BE2C (cell line): ENCODE results near the gene ZNF423.
A peak's percentile ranks its signal among the peaks of the same experiment; 100 is the strongest.

Source experiments
- DNase-seq: peaks from one replicate; pipeline ENCODE4 v3.0.0-alpha.2; 2020
- H3K27me3 ChIP-seq: fragments of 250-450 bp; sonication (Bioruptor Pico); 2 replicates; pipeline ENCODE4 v1.5.1; 2020; ENCODE audit warnings: mild to moderate bottlenecking
- H3K36me3 ChIP-seq: fragments of 250-450 bp; sonication (Bioruptor Pico); 2 replicates; pipeline ENCODE4 v1.5.1; 2020; ENCODE audit warnings: mild to moderate bottlenecking
- H3K4me1 ChIP-seq: fragments of 250-450 bp; sonication (Bioruptor Pico); 2 replicates; pipeline ENCODE4 v1.5.1; 2020
- H3K4me3 ChIP-seq: 2 replicates; pipeline ENCODE4 v1.5.1; 2011; ENCODE audit warnings: low read depth, low read length
- H3K9me3 ChIP-seq: fragments of 250-450 bp; sonication (Bioruptor Pico); 2 replicates; pipeline ENCODE4 v1.5.1; 2020
- TF ChIP-seq, protein P1 (sequence below): IDR thresholded peaks from 2 replicates; pipeline ENCODE4 v1.5.1; 2012; ENCODE audit warnings: mild to moderate bottlenecking, low read depth, low read length

Gene ZNF423

DNA sequence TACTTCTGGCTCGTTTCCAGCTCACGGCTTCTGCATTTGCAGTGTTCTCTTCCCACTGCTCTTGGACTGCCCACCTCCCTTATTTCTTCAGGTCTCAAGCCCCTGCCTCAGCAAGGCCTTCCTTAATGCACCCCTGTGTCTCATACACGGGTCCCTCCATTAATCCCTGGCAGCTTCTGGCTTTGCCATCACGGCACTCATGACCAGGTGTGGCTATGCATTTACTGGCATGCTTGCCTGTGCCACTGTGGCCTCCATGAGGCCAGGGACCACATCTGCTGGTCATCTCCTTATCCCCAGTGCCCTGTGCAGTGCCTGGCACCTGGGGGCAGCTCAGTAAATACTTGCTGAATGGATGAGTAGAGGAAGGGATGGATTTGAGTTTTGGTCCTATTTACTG, 368.2 kb downstream of the ZNF423 start:
- peaks cover 3% of the 10 kb centered on the region; the same call in 1 of the 2 replicates for H3K4me1 ChIP-seq
- no peak for DNase-seq
- no peaks in the 10 kb centered on the region for H3K9me3 ChIP-seq
- no peaks in the 10 kb centered on the region for H3K27me3 ChIP-seq
- TF ChIP-seq, protein P1, sequence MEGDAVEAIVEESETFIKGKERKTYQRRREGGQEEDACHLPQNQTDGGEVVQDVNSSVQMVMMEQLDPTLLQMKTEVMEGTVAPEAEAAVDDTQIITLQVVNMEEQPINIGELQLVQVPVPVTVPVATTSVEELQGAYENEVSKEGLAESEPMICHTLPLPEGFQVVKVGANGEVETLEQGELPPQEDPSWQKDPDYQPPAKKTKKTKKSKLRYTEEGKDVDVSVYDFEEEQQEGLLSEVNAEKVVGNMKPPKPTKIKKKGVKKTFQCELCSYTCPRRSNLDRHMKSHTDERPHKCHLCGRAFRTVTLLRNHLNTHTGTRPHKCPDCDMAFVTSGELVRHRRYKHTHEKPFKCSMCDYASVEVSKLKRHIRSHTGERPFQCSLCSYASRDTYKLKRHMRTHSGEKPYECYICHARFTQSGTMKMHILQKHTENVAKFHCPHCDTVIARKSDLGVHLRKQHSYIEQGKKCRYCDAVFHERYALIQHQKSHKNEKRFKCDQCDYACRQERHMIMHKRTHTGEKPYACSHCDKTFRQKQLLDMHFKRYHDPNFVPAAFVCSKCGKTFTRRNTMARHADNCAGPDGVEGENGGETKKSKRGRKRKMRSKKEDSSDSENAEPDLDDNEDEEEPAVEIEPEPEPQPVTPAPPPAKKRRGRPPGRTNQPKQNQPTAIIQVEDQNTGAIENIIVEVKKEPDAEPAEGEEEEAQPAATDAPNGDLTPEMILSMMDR = no peak
- no peaks in the 10 kb centered on the region for H3K36me3 ChIP-seq
- no peak overlapping the region for H3K4me3 ChIP-seq

DNA sequence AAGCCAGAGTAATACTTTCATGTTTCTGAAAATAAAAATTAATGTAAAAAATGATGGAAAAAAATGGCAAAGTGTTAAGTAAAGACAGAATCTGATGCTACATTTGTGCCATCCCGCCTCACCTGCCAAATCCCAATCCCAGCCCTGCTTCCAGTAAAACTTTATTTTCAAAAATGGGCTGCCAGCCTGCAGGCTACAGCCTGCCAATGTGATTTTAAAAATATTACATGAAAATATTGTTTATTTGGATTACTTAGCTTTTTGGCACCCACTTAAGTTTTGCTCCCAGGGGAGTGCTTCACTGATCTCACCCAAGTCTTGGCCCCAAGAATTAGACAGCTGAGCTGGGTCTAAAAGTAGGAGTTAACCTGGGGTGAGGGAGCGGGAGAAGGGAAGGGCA, 369.5 kb downstream of the ZNF423 start:
- Histone ChIP-seq H3K9me3 (no peaks in the 10 kb centered on the region), H3K27me3 (no peaks in the 10 kb centered on the region), H3K36me3 (no peaks in the 10 kb centered on the region), H3K4me1 (peaks cover 3% of the 10 kb centered on the region; the same call in 1 of the 2 replicates), H3K4me3 (no peak overlapping the region)
- TF ChIP-seq, protein P1 = no peak
- DNase-seq = no peak

DNA sequence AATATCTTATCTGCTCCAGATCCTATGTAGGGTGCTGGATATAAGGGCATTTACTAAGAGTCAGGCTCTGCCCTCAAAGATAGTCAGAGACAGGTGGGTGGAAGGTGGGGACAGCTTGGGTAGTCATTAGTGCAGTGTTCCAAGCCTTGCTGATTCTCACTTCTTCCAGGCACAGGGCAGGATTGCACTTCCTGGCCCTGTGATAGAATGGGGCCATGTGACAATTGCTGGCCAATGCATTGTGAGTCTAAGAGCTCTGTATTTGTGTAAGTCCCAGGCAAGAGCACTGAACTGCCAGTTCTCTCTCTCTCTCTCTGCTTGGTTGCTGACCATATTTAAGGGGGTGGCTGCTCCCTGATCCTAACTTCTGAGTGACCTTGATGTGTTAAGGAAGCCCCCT, 370.2 kb downstream of the ZNF423 start:
- H3K27me3 ChIP-seq = no peaks in the 10 kb centered on the region
- H3K9me3 ChIP-seq = no peaks in the 10 kb centered on the region
- TF ChIP-seq, protein P1 = no peak
- no peak overlapping the region for H3K4me3 ChIP-seq
- H3K4me1 ChIP-seq = no peaks in the 10 kb centered on the region
- no peaks in the 10 kb centered on the region for H3K36me3 ChIP-seq
- no peak for DNase-seq

DNA sequence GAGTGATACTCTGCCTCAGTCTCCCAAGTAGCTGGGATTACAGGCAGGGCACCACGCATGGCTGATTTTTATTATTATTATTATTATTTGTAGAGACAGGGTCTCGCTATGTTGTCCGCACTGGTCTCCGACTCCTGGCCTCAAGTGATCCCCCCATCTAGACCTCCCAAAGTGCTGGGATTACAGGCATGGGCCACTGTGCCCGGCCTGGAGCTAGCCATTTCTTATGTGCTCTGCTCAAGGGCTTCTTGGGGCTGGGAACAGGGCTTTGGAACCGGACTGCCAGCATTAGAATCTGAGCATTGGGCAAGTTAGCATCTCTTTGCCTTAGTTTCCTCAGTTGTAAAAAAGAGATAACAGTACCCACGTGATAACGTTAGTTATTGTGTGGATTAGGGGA, 371.0 kb downstream of the ZNF423 start:
- Histone ChIP-seq H3K9me3 (no peaks in the 10 kb centered on the region), H3K27me3 (no peaks in the 10 kb centered on the region), H3K4me3 (peak overlapping the region; percentile 46), H3K4me1 (no peaks in the 10 kb centered on the region), H3K36me3 (no peaks in the 10 kb centered on the region)
- TF ChIP-seq, protein P1 = no peak
- no peak for DNase-seq

DNA sequence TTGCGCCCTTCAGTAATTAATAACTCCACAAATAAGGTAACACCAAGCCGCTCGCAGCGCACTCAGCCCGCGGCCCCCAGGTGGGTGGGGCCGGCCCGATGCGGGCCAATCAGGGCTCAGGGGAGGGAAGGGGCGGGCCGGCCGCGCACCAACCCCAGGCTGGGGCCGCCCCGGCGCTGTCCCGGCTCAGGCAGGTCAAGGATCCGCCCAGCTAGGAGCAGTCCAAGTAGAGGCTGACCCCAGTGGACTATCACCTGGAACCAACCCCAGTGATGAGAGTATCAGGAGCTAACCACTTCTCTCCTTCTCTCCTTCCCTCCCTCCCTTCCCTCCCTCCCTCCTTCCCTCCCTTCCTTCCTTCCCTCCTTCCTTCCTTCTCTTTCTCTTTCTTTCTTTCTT, 371.5 kb downstream of the ZNF423 start:
- TF ChIP-seq, protein P1 = no peak
- Histone ChIP-seq H3K36me3 (no peaks in the 10 kb centered on the region), H3K4me1 (no peaks in the 10 kb centered on the region), H3K4me3 (peak overlapping the region; percentile 46), H3K9me3 (no peaks in the 10 kb centered on the region), H3K27me3 (no peaks in the 10 kb centered on the region)
- DNase-seq = peak; percentile 82

DNA sequence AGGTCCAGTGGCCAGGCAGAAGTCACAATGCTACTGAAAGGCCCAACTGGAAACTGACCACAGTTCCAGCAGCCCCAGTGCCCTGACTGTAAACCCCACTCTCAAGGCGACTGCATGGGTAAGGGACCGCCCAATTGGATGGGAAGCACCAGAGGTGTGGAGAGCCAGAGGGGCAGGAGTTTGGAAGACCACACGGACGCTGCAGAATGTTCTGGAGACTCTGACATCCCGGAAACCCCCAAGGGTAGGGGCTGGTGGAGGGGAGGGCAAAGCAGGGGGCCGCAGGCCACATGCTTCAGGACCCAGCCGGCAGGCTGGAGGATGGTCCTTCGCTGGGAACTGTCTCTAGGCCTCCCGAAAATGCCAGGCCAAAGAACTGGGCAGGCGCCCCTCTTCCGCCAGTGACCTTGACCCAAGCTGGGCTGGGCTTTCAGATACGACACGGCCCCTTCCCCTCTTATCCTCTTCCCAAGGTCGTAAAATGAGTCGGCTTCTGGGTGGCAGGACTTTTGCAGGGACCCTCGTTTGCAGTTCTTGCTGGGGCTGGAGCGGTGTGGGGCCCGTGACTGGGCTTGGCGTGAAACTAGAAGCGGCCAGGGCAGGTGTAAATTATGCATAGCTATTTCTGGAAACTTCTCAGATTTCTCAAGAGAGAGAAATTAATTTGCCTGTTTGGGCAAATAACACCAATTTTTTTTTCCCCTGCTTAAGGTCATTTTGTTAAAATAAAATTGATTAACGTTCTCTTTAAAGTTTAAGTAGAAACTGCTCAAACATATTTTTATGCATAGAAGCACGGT, 372.1 kb downstream of the ZNF423 start:
- H3K4me1 ChIP-seq = no peaks in the 10 kb centered on the region
- TF ChIP-seq, protein P1 = no peak
- H3K36me3 ChIP-seq = no peaks in the 10 kb centered on the region
- H3K27me3 ChIP-seq = no peaks in the 10 kb centered on the region
- peak overlapping the region; percentile 46 for H3K4me3 ChIP-seq
- H3K9me3 ChIP-seq = no peaks in the 10 kb centered on the region
- DNase-seq = no peak
